ENCODE data around the gene METAP1.
"Not testable (repeated sequence)": the region's sequence is repeated elsewhere in the genome, so short reads cannot be mapped to it uniquely, and the experiment has no call there.

Gene METAP1

GRCh38 chr4:98998551-98998950 lies 3.0 kb downstream of the METAP1 start:
- no peak for DNase-seq

- no peak for DNase-seq
Observed at GRCh38 chr4:99002279-99002678, 6.8 kb downstream of the METAP1 start.

- DNase-seq = no peak
Observed at GRCh38 chr4:99008051-99008450, 12.5 kb downstream of the METAP1 start.

GRCh38 chr4:99011910-99012309 lies 16.4 kb downstream of the METAP1 start:
- DNase-seq = no peak

- no peak for DNase-seq
Observed at GRCh38 chr4:99013402-99013843, 17.9 kb downstream of the METAP1 start.

- DNase-seq = no peak
Observed at GRCh38 chr4:99013884-99014523, 18.5 kb downstream of the METAP1 start.

GRCh38 chr4:99021386-99021785 lies 25.9 kb downstream of the METAP1 start:
- no peak for DNase-seq

- no peak for DNase-seq
Observed at GRCh38 chr4:99022566-99022965, 27.0 kb downstream of the METAP1 start.

- DNase-seq = not testable (repeated sequence)
Observed at GRCh38 chr4:99023800-99024251, 28.3 kb downstream of the METAP1 start.

GRCh38 chr4:99024481-99025275 lies 29.2 kb downstream of the METAP1 start:
- no peak for DNase-seq

- no peak for DNase-seq
Observed at GRCh38 chr4:99025506-99025905, 30.0 kb downstream of the METAP1 start.

- DNase-seq = no peak
Observed at GRCh38 chr4:99027304-99027703, 31.8 kb downstream of the METAP1 start.

GRCh38 chr4:99028187-99028586 lies 32.7 kb downstream of the METAP1 start:
- no peak for DNase-seq

GRCh38 chr4:99029018-99029735 lies 33.7 kb downstream of the METAP1 start:
- DNase-seq = no peak

- DNase-seq = no peak
Observed at GRCh38 chr4:99029852-99030251, 34.3 kb downstream of the METAP1 start.

GRCh38 chr4:99033956-99034355 lies 38.4 kb downstream of the METAP1 start:
- no peak for DNase-seq

- no peak for DNase-seq
Observed at GRCh38 chr4:99038213-99038612, 42.7 kb downstream of the METAP1 start.

- DNase-seq = no peak
Observed at GRCh38 chr4:99043346-99043745, 47.8 kb downstream of the METAP1 start.

- DNase-seq = no peak
Observed at GRCh38 chr4:99047710-99048109, 52.2 kb downstream of the METAP1 start.

- DNase-seq = no peak
Observed at GRCh38 chr4:99052902-99053301, 57.4 kb downstream of the METAP1 start.

- no peak for DNase-seq
Observed at GRCh38 chr4:99054428-99054994, 59.0 kb downstream of the METAP1 start.

- DNase-seq = no peak
Observed at GRCh38 chr4:99058228-99058627, 62.7 kb downstream of the METAP1 start.

GRCh38 chr4:99059550-99059949 lies 64.0 kb downstream of the METAP1 start:
- DNase-seq = no peak

All from GF-D8 (cell line).